Measurements from ENCODE around the gene CLDN1.

DNA sequence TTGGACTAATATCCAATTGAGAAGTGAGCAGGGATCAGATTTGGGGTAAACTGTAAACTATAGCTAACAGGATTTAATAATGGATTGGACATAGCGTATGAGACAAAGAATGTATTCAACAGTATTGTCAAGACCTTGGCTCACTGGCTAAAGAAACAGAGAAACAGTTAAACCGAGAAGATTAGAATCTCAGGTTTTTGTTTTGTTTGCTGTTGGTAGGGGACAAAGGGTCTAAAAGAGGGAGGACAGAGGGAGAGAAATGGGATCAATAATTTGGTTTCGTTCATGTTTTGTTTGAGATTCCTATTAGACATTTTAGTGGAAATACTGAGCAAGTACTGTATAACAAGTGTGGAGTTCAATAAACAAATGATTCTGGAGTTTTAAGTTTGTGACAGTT lies 28.6 kb downstream of the CLDN1 start:
- TF ChIP-seq CTCF (IDR thresholded peaks at IDR 0.05) (no peak), POLR2A (IDR thresholded peaks at IDR 0.05) (no peak)
